Stimulated activated CD4-positive, alpha-beta T cell treated with anti-CD3 and anti-CD28 coated beads, Interleukin-1b, Interleukin-23, amount 100 ng/mL, for 48 hours (primary cell): Measurements from ENCODE around the gene GPR75.
"Not testable (repeated sequence)": the region's sequence is repeated elsewhere in the genome, so short reads cannot be mapped to it uniquely, and the experiment has no call there.

Experiments used
- DNase-seq: peaks from one replicate; pipeline ENCODE4 v3.0.0-alpha.2; 2020

Gene GPR75

GRCh38 chr2:53851052-53851757 is 8.6 kb downstream of the GPR75 start:
- DNase-seq: not testable (repeated sequence)

DNA sequence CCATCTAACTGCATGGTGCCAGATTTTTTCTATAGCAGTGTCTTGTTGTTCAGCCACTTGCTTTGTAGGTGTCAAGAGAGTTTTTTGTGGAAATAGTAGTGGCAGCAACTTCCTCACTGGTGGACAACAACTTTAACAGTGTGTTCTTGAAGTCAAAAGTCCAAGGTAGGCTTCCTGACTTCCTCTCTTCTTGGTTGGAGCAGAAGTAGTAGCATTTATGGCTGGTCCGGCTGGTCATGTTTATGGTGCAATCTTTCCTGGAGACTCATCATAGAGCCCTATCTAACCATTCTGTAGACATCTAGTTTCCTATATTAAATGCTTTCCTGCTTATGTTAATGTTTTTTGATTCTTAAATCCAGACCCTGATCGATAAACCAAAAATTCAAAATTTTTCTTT is 11.7 kb downstream of the GPR75 start:
- DNase-seq: no peak

GRCh38 chr2:53843595-53843994 is 16.2 kb downstream of the GPR75 start:
- no peak for DNase-seq

GRCh38 chr2:53842891-53843290 is 16.9 kb downstream of the GPR75 start:
- no peak for DNase-seq

DNA sequence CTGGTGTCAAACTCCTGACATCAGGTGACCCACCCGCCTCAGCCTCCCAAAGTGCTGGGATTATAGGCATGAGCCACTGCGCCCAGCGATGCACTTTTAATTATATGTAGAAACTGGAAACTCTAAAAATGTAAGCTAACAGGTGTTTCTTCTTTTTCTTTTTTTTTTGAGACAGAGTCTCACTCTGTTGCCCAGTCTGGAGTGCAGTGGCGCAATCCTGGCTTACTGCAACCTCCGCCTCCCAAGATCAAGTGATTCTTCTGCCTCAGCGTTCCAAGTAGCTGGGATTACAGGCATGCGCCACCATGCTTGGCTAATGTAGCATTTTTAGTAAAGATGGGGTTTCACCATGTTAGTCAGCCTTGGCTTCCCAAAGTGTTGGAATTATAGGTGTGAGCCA is 18.1 kb downstream of the GPR75 start:
- not testable (repeated sequence) for DNase-seq

DNA sequence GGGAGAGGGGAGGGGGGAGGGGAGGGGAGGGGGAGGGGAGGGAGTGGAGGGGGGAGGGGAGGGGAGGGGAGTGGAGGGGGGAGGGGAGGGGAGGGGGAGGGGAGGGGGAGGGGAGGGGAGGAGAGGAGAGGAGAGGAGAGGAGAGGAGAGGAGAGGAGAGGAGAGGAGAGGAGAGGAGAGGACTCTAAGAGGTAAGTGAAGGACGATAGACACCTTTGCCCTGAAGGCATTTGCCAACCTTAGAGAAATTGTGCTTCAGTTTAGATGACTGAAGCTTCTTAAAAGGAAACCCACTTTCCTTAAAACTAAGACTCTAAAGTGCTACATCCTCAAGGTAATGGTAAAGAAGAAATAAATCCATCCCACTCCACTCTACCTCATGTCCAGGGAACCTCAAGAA is 19.2 kb downstream of the GPR75 start:
- no peak for DNase-seq

DNA sequence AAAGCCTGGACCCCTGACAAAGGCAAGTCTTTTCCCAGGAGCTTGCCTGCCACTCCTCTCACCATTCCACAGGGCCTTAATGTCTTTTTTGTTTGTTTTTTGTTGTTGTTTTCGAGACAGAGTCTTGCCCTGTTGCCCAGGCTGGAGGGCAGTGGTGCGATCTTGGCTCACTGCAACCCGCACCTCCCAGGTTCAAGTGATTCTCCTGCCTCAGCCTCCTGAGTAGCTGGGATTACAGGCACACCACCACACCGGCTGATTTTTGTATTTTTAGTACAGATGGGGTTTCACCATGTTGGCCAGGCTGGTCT is 29.8 kb downstream of the GPR75 start:
- not testable (repeated sequence) for DNase-seq

DNA sequence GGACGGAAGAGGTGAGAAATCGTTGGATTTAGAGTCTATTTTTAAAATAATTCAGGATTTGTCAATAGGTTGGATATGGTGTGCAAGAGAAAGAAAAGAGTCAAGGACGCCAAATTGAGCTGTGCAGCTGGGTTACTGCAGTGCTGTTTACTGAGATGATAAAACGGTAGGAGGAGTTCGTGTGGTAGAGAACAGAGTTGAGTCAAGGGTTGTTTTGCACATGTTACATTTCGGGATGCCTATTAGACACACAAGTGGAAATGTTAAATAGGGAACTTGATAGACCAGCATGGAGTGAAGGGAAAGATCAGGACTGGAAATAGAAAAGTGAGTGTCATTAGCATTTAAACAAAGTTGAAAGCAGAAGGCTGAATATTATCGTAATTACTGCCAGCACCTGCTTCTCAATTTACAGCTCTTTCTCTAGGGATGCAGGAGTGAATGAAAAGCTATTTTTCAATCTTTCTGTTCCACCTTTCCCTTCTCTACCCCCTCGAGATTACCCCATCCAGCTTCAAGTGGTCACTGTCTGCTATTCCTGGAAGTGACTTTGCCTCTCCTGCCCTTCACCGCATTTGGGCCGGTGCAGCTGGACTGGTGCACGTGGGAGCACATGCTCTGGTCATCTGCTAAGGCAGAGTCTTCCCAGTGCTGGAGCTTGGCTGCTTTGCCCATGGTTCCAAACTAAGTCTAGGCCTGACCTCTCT is 30.3 kb downstream of the GPR75 start:
- no peak for DNase-seq

- no peak for DNase-seq
Measured at GRCh38 chr2:53828331-53828730, 31.4 kb downstream of the GPR75 start.

DNA sequence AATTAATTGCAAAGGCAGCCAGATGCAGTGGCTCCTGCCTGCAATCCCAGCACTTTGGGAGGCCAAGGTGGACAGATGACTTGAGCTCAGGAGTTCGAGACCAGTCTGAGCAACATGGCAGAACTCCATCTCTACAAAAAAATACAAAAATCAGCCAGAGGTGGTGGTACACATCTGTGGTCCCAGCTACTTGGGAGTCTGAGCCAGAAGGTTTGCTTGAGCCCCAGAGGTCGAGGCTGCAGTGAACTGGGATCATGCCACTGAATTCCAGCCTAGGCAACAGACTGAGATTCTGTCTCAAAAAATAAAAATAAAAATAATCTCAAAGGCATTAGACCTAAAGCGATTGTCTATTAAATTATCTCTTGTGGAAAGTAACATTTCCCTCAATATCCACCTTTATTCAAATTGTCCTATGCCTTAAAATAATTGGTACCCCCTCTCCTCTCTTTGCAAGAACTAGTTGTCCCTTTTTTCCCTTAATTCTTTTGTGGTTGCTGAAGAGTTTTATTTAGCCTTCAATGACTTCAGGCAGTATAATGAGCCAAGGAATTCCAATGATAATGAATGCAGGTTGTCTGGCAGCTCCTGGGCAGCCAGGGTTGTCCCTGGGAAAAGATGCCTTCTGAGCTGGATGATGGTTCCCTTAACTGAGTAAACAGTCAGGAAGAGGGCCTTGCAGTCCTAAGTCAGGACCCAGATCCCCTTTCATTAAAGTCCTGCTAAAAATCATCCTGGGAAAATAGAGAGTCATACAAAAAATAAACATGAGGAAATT is 32.2 kb downstream of the GPR75 start:
- no peak for DNase-seq

- DNase-seq: no peak
Measured at GRCh38 chr2:53826587-53827397, 33.0 kb downstream of the GPR75 start.

GRCh38 chr2:53826030-53826410 is 33.7 kb downstream of the GPR75 start:
- DNase-seq: no peak

GRCh38 chr2:53823639-53824038 is 36.1 kb downstream of the GPR75 start:
- peak; percentile 15 for DNase-seq

DNA sequence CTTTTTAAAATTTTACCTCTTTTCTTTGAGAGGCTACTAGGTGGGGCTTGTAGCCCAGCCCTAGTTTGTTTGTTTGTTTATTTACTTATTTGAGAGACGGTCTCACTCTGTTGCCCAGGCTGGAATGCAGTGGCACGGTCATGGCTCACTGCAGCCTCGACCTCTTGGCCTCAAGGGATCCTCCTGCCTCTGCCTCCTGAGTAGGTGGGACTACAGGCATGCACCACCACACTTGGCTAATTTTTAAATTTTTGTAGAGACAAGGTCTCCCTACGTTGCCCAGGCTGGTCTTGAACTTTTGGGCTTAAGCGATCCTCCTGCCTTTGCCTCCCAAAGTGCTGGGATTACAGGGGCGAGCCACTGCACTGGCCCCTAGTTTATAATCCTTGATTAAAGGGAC is 38.0 kb downstream of the GPR75 start:
- no peak for DNase-seq

GRCh38 chr2:53820711-53821110 is 39.1 kb downstream of the GPR75 start:
- no peak for DNase-seq

DNA sequence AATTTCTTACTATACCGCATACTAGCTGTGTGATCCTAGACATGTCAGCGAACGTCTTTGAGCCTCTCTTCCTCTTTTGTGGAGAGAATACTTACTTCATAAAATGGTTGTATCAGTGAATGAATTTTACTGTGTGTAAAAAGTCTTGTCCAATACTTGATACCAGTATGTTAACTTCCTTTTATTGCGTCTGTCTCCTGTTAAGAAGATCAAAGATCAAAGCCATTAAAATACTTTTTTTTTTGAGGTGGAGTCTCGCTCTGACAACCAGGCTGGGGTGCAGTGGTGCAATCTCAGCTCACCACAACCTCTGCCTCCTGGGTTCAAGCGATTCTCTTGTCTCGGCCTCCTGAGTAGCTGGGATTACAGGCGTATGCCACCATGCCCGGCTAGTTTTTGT is 39.7 kb downstream of the GPR75 start:
- no peak for DNase-seq

- DNase-seq: no peak
Measured at GRCh38 chr2:53819634-53820033, 40.1 kb downstream of the GPR75 start.

GRCh38 chr2:53818854-53819435 is 40.8 kb downstream of the GPR75 start:
- DNase-seq: no peak

GRCh38 chr2:53813151-53813550 is 46.6 kb downstream of the GPR75 start:
- no peak for DNase-seq

DNA sequence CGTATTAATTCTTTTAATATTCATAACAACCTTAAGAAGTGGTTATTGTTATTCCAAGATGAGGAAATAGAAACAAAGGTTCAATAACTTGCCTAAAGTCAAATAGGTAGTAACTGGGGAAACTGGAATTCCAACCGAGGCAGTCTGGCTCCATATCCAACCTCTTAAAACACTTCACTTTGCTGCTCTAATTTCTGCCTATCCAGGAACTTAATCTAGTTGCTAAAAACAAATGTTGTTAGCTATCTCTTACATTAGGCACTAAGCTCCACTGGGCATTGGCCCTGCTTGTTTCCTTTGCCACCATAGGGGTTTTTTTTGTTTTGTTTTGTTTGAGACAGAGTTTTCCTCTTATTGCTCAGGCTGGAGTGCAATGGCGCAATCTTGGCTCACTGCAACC is 48.2 kb downstream of the GPR75 start:
- DNase-seq: no peak
